ENCODE measurements around the gene TMEM184A.

DNA sequence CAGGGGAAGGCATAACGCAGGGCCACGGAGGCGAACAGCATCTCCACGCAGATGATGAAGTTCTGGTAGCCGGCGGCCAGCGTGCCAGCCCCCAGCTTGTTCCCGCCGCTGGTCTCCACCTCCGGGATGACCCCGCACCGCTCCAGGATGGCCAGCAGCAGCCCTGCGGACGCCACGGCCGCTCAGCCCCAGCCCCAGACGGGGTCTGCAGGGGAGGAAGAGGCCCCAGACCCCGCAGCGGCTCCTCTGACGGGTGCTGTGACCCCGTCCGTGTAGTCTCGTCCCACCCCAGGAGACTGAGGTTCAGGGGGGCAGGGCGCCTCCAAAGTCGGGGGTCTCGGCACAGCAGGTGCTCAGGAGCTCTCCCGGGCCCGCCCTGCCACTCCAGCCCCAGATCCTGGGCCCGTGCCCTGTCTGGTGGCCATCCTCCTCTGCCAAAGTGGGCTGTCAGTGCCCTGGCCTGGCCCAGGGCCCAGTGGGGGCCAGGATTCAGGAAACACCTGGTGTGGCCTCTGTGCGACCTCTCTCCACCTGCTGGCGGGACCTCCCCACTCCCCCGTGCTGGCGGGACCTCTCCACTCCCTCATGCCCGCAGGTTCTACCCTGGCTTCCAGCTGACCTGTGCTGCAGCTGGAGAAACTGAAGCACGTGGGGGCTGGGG, 8.1 kb downstream of the TMEM184A start:
- no peak for TF ChIP-seq POLR2A (IDR thresholded peaks at IDR 0.05)
- TF ChIP-seq, protein P1, sequence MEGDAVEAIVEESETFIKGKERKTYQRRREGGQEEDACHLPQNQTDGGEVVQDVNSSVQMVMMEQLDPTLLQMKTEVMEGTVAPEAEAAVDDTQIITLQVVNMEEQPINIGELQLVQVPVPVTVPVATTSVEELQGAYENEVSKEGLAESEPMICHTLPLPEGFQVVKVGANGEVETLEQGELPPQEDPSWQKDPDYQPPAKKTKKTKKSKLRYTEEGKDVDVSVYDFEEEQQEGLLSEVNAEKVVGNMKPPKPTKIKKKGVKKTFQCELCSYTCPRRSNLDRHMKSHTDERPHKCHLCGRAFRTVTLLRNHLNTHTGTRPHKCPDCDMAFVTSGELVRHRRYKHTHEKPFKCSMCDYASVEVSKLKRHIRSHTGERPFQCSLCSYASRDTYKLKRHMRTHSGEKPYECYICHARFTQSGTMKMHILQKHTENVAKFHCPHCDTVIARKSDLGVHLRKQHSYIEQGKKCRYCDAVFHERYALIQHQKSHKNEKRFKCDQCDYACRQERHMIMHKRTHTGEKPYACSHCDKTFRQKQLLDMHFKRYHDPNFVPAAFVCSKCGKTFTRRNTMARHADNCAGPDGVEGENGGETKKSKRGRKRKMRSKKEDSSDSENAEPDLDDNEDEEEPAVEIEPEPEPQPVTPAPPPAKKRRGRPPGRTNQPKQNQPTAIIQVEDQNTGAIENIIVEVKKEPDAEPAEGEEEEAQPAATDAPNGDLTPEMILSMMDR (IDR thresholded peaks at IDR 0.05) = no peak
- TF ChIP-seq POLR2AphosphoS5 (IDR thresholded peaks at IDR 0.05) = no peak

Measured in sigmoid colon (tissue), 4 donors.